ENCODE results near the gene TOGARAM2. TPM values are rescaled to one million over a fixed set of nuclear protein-coding genes. Genes with fewer than 3 reads are reported as not detected.
A peak's percentile ranks its signal among the peaks of the same experiment; 100 is the strongest.

The TOGARAM2 gene
- total RNA-seq, 2 donors from 2014 or later, result 0.86 to 4.2 TPM

DNA sequence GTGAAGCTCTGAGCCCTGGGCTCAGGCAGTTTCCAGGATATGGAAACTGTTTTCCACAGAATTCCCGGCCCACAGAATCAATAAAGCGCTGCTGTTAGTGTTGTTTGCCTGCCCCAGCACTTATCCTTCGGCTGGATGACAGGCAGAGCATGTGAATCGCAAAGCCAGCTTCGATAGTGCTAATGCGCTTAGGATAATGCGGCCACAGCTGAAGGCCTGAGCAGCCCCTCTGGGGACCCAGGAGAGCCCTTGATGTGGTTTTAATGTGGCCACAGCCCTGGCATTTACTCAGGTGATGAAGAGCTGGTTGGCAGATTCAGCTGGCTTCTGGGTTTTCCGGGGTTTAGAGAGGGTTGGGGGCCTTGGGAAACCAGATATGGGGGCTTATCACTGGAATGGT is 69.5 kb downstream of the TOGARAM2 start:
- TF ChIP-seq, protein P1, sequence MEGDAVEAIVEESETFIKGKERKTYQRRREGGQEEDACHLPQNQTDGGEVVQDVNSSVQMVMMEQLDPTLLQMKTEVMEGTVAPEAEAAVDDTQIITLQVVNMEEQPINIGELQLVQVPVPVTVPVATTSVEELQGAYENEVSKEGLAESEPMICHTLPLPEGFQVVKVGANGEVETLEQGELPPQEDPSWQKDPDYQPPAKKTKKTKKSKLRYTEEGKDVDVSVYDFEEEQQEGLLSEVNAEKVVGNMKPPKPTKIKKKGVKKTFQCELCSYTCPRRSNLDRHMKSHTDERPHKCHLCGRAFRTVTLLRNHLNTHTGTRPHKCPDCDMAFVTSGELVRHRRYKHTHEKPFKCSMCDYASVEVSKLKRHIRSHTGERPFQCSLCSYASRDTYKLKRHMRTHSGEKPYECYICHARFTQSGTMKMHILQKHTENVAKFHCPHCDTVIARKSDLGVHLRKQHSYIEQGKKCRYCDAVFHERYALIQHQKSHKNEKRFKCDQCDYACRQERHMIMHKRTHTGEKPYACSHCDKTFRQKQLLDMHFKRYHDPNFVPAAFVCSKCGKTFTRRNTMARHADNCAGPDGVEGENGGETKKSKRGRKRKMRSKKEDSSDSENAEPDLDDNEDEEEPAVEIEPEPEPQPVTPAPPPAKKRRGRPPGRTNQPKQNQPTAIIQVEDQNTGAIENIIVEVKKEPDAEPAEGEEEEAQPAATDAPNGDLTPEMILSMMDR (conservative IDR thresholded peaks at IDR 0.05), result no peak
- Histone ChIP-seq H3K9me3 (ENCODE audit: control insufficient read depth, low read length) (no peaks in the 10 kb centered on the region), H3K4me3 (ENCODE audit: low read length) (no peak overlapping the region), H3K27me3 (ENCODE audit: control insufficient read depth, insufficient read depth, low read length, poor library complexity, severe bottlenecking) (no peaks in the 10 kb centered on the region), H3K4me1 (ENCODE audit: control insufficient read depth, insufficient read depth, low read length) (peaks cover 27% of the 10 kb centered on the region), H3K36me3 (ENCODE audit: control insufficient read depth, insufficient read depth, low read length) (no peaks in the 10 kb centered on the region), H3K27ac (ENCODE audit: low read depth, low read length) (no peak overlapping the region), H3K9ac (ENCODE audit: extremely low read depth, low read length, poor library complexity, severe bottlenecking) (no peak overlapping the region)
- no peak overlapping the region for H3K4me3 Mint-ChIP-seq
- no peak for DNase-seq
- peaks cover 69% of the 10 kb centered on the region for H3K4me1 Mint-ChIP-seq
- H3K36me3 Mint-ChIP-seq (ENCODE audit: low read depth), result no peaks in the 10 kb centered on the region
- peak overlapping the region; percentile 55 for H3K27ac Mint-ChIP-seq
- WGBS, 2 experiments (ENCODE audit: insufficient coverage in 1 of 2, insufficient read length in 1 of 2), result 89 to 98% methylated on average over 8 of the region's 8 CpGs
- H3K27me3 Mint-ChIP-seq (ENCODE audit: insufficient read depth), result peaks cover 1% of the 10 kb centered on the region
- no peaks in the 10 kb centered on the region for H3K9me3 Mint-ChIP-seq

DNA sequence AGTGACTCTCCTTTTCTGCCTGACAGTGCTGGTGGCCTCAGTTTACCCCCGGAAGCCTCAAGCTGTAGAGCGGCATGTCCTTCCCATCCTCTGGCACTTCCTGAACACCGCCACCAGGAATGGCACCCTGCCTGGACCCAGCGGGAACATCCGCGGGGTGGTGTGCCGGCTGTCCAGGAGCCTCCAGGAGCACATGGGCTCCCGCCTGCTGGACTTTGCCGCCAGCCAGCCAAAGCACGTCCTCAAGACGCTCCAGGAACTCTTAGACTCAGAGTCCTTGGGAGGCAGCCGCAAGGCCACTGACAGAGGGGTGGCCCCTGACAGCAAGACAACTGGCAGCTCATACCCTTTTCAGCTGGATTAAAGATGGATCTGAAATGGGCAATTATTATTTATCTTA is 70.6 kb downstream of the TOGARAM2 start:
- H3K4me3 ChIP-seq (ENCODE audit: low read length), result no peak overlapping the region
- DNase-seq, result no peak
- H3K27me3 ChIP-seq (ENCODE audit: control insufficient read depth, insufficient read depth, low read length, poor library complexity, severe bottlenecking), result no peaks in the 10 kb centered on the region
- no peaks in the 10 kb centered on the region for H3K36me3 ChIP-seq (ENCODE audit: control insufficient read depth, insufficient read depth, low read length)
- Mint-ChIP-seq H3K4me3 (no peak overlapping the region), H3K27ac (no peak overlapping the region), H3K36me3 (ENCODE audit: low read depth) (no peaks in the 10 kb centered on the region), H3K27me3 (ENCODE audit: insufficient read depth) (peaks cover 1% of the 10 kb centered on the region), H3K9me3 (no peaks in the 10 kb centered on the region), H3K4me1 (peaks cover 74% of the 10 kb centered on the region)
- no peak overlapping the region for H3K9ac ChIP-seq (ENCODE audit: extremely low read depth, low read length, poor library complexity, severe bottlenecking)
- TF ChIP-seq, protein P1 (conservative IDR thresholded peaks at IDR 0.05), result no peak
- 93 to 94% methylated on average over 6 to 12 of the region's 12 CpGs for whole genome bisulfite sequencing, 2 experiments (ENCODE audit: insufficient coverage in 1 of 2, insufficient read length in 1 of 2)
- peaks cover 27% of the 10 kb centered on the region for H3K4me1 ChIP-seq (ENCODE audit: control insufficient read depth, insufficient read depth, low read length)
- no peaks in the 10 kb centered on the region for H3K9me3 ChIP-seq (ENCODE audit: control insufficient read depth, low read length)
- H3K27ac ChIP-seq (ENCODE audit: low read depth, low read length), result no peak overlapping the region

DNA sequence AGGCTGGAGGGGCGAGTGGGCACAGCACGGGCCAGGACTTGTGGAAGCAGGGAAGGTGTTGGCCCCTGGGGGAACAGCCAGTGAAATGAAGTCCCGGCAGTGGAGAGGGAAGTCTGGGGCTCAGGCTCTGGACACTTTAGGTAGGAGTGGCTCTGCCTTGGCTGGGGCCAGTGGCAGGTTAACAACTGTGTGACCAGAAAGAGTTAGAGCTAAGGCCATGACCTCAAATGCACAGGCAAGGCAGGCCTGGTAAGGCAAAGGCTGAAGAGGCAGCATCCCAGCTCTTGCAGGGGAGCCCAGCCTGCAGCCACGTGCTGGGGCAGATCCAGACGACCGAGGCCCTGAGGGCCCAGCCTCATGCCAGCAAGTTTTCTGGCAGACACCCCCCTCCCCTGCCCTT is 71.7 kb downstream of the TOGARAM2 start:
- Mint-ChIP-seq H3K27me3 (ENCODE audit: insufficient read depth) (peaks cover 1% of the 10 kb centered on the region), H3K27ac (peak overlapping the region; percentile 96), H3K9me3 (no peaks in the 10 kb centered on the region), H3K36me3 (ENCODE audit: low read depth) (no peaks in the 10 kb centered on the region), H3K4me1 (peaks cover 74% of the 10 kb centered on the region), H3K4me3 (no peak overlapping the region)
- H3K9me3 ChIP-seq (ENCODE audit: control insufficient read depth, low read length), result no peaks in the 10 kb centered on the region
- H3K36me3 ChIP-seq (ENCODE audit: control insufficient read depth, insufficient read depth, low read length), result no peaks in the 10 kb centered on the region
- H3K9ac ChIP-seq (ENCODE audit: extremely low read depth, low read length, poor library complexity, severe bottlenecking), result no peak overlapping the region
- no peak overlapping the region for H3K27ac ChIP-seq (ENCODE audit: low read depth, low read length)
- TF ChIP-seq, protein P1 (conservative IDR thresholded peaks at IDR 0.05), result no peak
- DNase-seq, result no peak
- peaks cover 23% of the 10 kb centered on the region for H3K4me1 ChIP-seq (ENCODE audit: control insufficient read depth, insufficient read depth, low read length)
- no peaks in the 10 kb centered on the region for H3K27me3 ChIP-seq (ENCODE audit: control insufficient read depth, insufficient read depth, low read length, poor library complexity, severe bottlenecking)
- 63 to 75% methylated on average over 3 to 6 of the region's 6 CpGs for WGBS, 2 experiments (ENCODE audit: insufficient coverage in 1 of 2, insufficient read length in 1 of 2)
- no peak overlapping the region for H3K4me3 ChIP-seq (ENCODE audit: low read length)

Measured in endodermal cell (in vitro differentiated cells).